ENCODE results near the gene MYO10.

GRCh38 chr5:16981700-16982099 lies 45.6 kb upstream of the MYO10 start:
- TF ChIP-seq CTCF (conservative IDR thresholded peaks at IDR 0.05; ENCODE audit: low read depth in 2 of 2) (no peak), CREB1 (CRISPR knock-in tag; IDR thresholded peaks at IDR 0.05; ENCODE audit: low read depth) (no peak), POLR2AphosphoS5 (IDR thresholded peaks at IDR 0.05; ENCODE audit: low read depth) (no peak), EZH2phosphoT487 (IDR thresholded peaks at IDR 0.05; ENCODE audit: unreplicated experiment) (no peak)

Measured in GM23338 (cell line).